Vagina (tissue), 2 donors: ENCODE data around the gene DDC. TPM values are rescaled to one million over a fixed set of nuclear protein-coding genes. Genes with fewer than 3 reads are reported as not detected.

Experiments
- DNase-seq, 2 donors: peaks; one replicate each; pipeline ENCODE4 v3.0.0-alpha.2; 2017; ENCODE audit errors: extremely low spot score in 2 of 2
- H3K27ac ChIP-seq: fragments of 200-600 bp; sonication (generic); one replicate; pipeline ENCODE4 v1.5.1; 2019
- H3K27me3 ChIP-seq: fragments of 200-600 bp; sonication (generic); one replicate; pipeline ENCODE4 v1.5.1; 2019
- H3K36me3 ChIP-seq, 2 donors: fragments of 200-600 bp; sonication (generic); one replicate each; pipeline ENCODE4 v1.5.1; 2017 to 2019
- H3K4me1 ChIP-seq: fragments of 200-600 bp; sonication (generic); one replicate; pipeline ENCODE4 v1.5.1; 2019
- H3K4me3 ChIP-seq, 2 donors: fragments of 200-600 bp; sonication (generic); 1 replicate in 1 of 2; 2 replicates in 1 of 2; pipeline ENCODE4 v1.5.1; 2016 to 2019
- H3K9me3 ChIP-seq: fragments of 200-600 bp; sonication (generic); one replicate; pipeline ENCODE4 v1.5.1; 2019
- CTCF ChIP-seq, 3 experiments: fragments of 450-650 bp in 2 of 3; fragments of 200-600 bp in 1 of 3; sonication (generic) in 1 of 3; IDR thresholded peaks; one replicate each; pipeline ENCODE4 v1.5.1; 2017 to 2019; ENCODE audit warnings: antibody characterized with exemption in 3 of 3, mild to moderate bottlenecking in 2 of 3, moderate library complexity in 2 of 3
- POLR2A ChIP-seq, 2 donors: fragments of 450-650 bp; IDR thresholded peaks; one replicate each; pipeline ENCODE4 v1.6.1; 2017; ENCODE audit warnings: antibody characterized with exemption in 2 of 2, mild to moderate bottlenecking in 2 of 2, moderate library complexity in 2 of 2
- POLR2AphosphoS5 ChIP-seq, 2 donors: sonication (generic); formaldehyde crosslinking; IDR thresholded peaks; one replicate each; pipeline ENCODE4 v1.9.0; 2017; ENCODE audit warnings: antibody characterized with exemption in 2 of 2, mild to moderate bottlenecking in 2 of 2, low read depth in 1 of 2; ENCODE audit not compliant: insufficient read depth in 1 of 2
- intact Hi-C: fragments of 100-400 bp; cut with DNase I; formaldehyde crosslinking; loops from one replicate; pipeline ENCODE4 v1.15.1; 2023
- total RNA-seq: library from RNA; depleted of rRNA; stranded (reverse); fragments of >200 nt; gene quantifications from one replicate; pipeline ENCODE4 v1.2.3, GENCODE V29; 2016

Gene DDC
- total RNA-seq, 1 donor from 2014 or later = 1.7 TPM

DNA sequence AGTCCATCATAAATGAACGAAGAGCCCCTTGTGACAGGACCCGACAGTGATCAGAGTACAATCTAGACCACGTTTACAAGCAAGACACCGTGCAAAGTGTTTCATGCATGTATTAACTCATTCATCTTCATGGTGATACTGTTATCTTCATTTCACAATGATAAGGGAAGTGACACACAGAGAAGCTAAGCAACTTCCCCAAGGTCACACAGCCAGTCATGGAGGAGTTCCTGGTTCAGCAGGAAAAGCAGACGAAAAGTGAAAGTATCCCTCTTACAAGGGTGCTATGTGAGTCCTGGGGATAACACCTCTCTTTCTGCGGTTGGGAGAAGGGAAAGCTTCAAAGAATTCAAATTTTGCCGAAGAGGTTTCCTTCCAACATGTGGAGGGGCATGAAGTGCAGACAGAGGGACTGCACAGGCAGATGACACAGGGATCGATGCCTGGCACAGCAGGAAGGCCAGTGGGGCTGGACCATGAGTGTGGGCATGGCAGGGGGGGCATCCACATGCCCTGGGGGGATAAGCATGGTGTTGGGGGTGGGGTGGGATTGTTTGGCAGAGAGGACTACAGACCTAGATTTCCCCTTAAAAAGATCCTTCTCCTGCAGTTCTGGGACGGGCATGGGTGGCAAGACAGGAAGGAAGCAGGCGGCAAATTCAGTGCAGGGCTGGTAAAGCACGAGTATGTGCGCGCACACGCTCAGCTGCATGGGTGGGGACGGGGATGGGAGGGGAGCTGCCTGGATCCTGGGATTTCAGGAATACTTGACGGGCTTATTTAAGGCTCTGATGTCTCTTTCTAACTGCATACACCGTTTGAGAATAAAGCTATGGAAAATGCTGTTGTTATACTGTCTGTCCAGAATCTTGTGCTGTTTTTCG is 33.5 kb upstream of the DDC start:
- intact Hi-C loops = no loop called here
- H3K36me3 ChIP-seq = peaks cover 0 to 8% of the 10 kb centered on the region in 2 donors

DNA sequence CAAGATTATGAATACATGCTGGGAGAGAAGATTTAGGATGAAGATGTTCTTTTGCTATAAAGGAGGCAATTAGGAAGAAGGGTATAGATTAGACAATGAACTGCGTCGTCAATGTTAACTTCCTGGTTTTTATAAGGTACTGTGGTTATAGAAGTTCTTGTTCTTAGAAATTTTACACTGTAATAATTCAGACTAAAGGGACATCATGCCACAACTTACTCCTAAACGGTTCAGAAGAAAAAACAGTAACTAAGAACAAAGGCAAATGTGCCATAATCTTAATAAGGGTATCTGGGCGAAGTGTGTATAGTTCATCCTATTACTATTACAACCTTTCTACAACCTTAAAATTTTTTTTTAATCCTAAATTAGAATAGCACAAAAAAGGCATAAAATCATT is 31.3 kb upstream of the DDC start:
- no peaks in the 10 kb centered on the region for H3K4me1 ChIP-seq
- H3K9me3 ChIP-seq = no peaks in the 10 kb centered on the region
- H3K27ac ChIP-seq = no peak overlapping the region
- H3K36me3 ChIP-seq = peaks cover 0 to 7% of the 10 kb centered on the region in 2 donors
- intact Hi-C loops = no loop called here
- no peak overlapping the region for H3K4me3 ChIP-seq
- TF ChIP-seq POLR2A (IDR thresholded peaks at IDR 0.05) (no peak), POLR2AphosphoS5 (IDR thresholded peaks at IDR 0.05; ENCODE audit: insufficient read depth in 1 of 2, low read depth in 1 of 2) (no peak), CTCF (IDR thresholded peaks at IDR 0.05) (no peak)
- no peaks in the 10 kb centered on the region for H3K27me3 ChIP-seq
- DNase-seq = no peak

More for the DNA sequence above, 33.5 kb upstream of the DDC start:
- Histone ChIP-seq H3K4me3 (no peak overlapping the region), H3K27me3 (no peaks in the 10 kb centered on the region), H3K4me1 (no peaks in the 10 kb centered on the region), H3K27ac (no peak overlapping the region), H3K9me3 (no peaks in the 10 kb centered on the region)
- no peak for DNase-seq
- no peak for TF ChIP-seq CTCF (IDR thresholded peaks at IDR 0.05)
- TF ChIP-seq POLR2AphosphoS5 (IDR thresholded peaks at IDR 0.05; ENCODE audit: insufficient read depth in 1 of 2, low read depth in 1 of 2) = no peak
- TF ChIP-seq POLR2A (IDR thresholded peaks at IDR 0.05) = no peak

GRCh38 chr7:50595491-50596102 is 30.4 kb upstream of the DDC start:
- Histone ChIP-seq H3K9me3 (no peaks in the 10 kb centered on the region), H3K4me3 (no peak overlapping the region), H3K36me3 (peaks cover 0 to 7% of the 10 kb centered on the region in 2 donors), H3K27ac (no peak overlapping the region), H3K4me1 (no peaks in the 10 kb centered on the region), H3K27me3 (no peaks in the 10 kb centered on the region)
- TF ChIP-seq POLR2AphosphoS5 (IDR thresholded peaks at IDR 0.05; ENCODE audit: insufficient read depth in 1 of 2, low read depth in 1 of 2) = no peak
- TF ChIP-seq POLR2A (IDR thresholded peaks at IDR 0.05) = no peak
- peak in 1 of 3 experiments; percentile 9 for TF ChIP-seq CTCF (IDR thresholded peaks at IDR 0.05)
- no peak for DNase-seq
- intact Hi-C loops = no loop called here

GRCh38 chr7:50594734-50595485 is 29.7 kb upstream of the DDC start:
- intact Hi-C loops = no loop called here
- peaks cover 0 to 7% of the 10 kb centered on the region in 2 donors for H3K36me3 ChIP-seq

More at GRCh38 chr7:50594734-50595485, 29.7 kb upstream of the DDC start:
- TF ChIP-seq POLR2AphosphoS5 (IDR thresholded peaks at IDR 0.05; ENCODE audit: insufficient read depth in 1 of 2, low read depth in 1 of 2) (no peak), CTCF (IDR thresholded peaks at IDR 0.05) (no peak)
- DNase-seq = no peak
- no peak overlapping the region for H3K4me3 ChIP-seq
- H3K9me3 ChIP-seq = no peaks in the 10 kb centered on the region
- H3K27ac ChIP-seq = no peak overlapping the region
- H3K4me1 ChIP-seq = no peaks in the 10 kb centered on the region
- no peaks in the 10 kb centered on the region for H3K27me3 ChIP-seq
